Neural progenitor cell (in vitro differentiated cells): Measurements from ENCODE around the gene CD320.

Source experiments
- CTCF ChIP-seq: fragments of 200-600 bp; sonication (generic); IDR thresholded peaks from 2 replicates; pipeline ENCODE4 v1.5.1; 2017; ENCODE audit warnings: antibody characterized with exemption, mild to moderate bottlenecking
- EZH2 ChIP-seq: fragments of 200-600 bp; sonication (generic); IDR thresholded peaks from 2 replicates; pipeline ENCODE4 v1.6.1; 2017; ENCODE audit warnings: antibody characterized with exemption, mild to moderate bottlenecking, moderate library complexity

GRCh38 chr19:8322638-8322997 lies 14.5 kb upstream of the CD320 start:
- no peak for TF ChIP-seq EZH2
- no peak for TF ChIP-seq CTCF
